Measurements from ENCODE around the gene OR11G2. TPM values are rescaled to one million over a fixed set of nuclear protein-coding genes. Genes with fewer than 3 reads are reported as not detected.
"Not testable (repeated sequence)": the region's sequence is repeated elsewhere in the genome, so short reads cannot be mapped to it uniquely, and the experiment has no call there.

The OR11G2 gene
- total and polyA plus RNA-seq, 8 donors = 0.06 TPM; not detected in 5

- H3K4me3 ChIP-seq = no peak overlapping the region
- H3K36me3 ChIP-seq = no peaks in the 10 kb centered on the region
- intact Hi-C loops (cut with DNase I) = no loop called here
- no peak overlapping the region for H3K27ac ChIP-seq
- ATAC-seq (no peak), DNase-seq (no peak)
- H3K9me3 ChIP-seq = no peaks in the 10 kb centered on the region
- no peak for TF ChIP-seq CTCF (IDR thresholded peaks at IDR 0.05)
- no peaks in the 10 kb centered on the region for H3K27me3 ChIP-seq
- no peaks in the 10 kb centered on the region for H3K4me1 ChIP-seq
These were observed 8.3 kb downstream of the OR11G2 start for GRCh38 chr14:20198991-20199390.

- no peaks in the 10 kb centered on the region for H3K27me3 ChIP-seq
- H3K4me3 ChIP-seq = no peak overlapping the region
- H3K27ac ChIP-seq = no peak overlapping the region
- ATAC-seq (no peak), DNase-seq (no peak)
- H3K9me3 ChIP-seq = no peaks in the 10 kb centered on the region
- H3K4me1 ChIP-seq = no peaks in the 10 kb centered on the region
- no peak for TF ChIP-seq CTCF (IDR thresholded peaks at IDR 0.05)
- intact Hi-C loops (cut with DNase I) = no loop called here
- no peaks in the 10 kb centered on the region for H3K36me3 ChIP-seq
These were observed 14.0 kb downstream of the OR11G2 start for GRCh38 chr14:20204721-20205120.

- intact Hi-C loops (cut with DNase I) = no loop called here
- Histone ChIP-seq H3K4me3 (no peak overlapping the region), H3K27ac (no peak overlapping the region), H3K27me3 (no peaks in the 10 kb centered on the region), H3K36me3 (no peaks in the 10 kb centered on the region), H3K9me3 (no peaks in the 10 kb centered on the region), H3K4me1 (no peaks in the 10 kb centered on the region)
- TF ChIP-seq CTCF (IDR thresholded peaks at IDR 0.05) = no peak
- no peak for ATAC-seq
- no peak for DNase-seq
These were observed 18.9 kb downstream of the OR11G2 start for GRCh38 chr14:20209595-20209994.

- DNase-seq; H3K4me3 ChIP-seq; ATAC-seq; H3K27ac ChIP-seq; H3K4me1 ChIP-seq; H3K9me3 ChIP-seq; H3K36me3 ChIP-seq; intact Hi-C loops (cut with DNase I); H3K27me3 ChIP-seq: not testable (repeated sequence)
These were observed 21.7 kb downstream of the OR11G2 start for GRCh38 chr14:20212406-20212805.

GRCh38 chr14:20215196-20215595 is 24.5 kb downstream of the OR11G2 start:
- TF ChIP-seq CTCF (IDR thresholded peaks at IDR 0.05) = no peak
- Histone ChIP-seq H3K9me3 (no peaks in the 10 kb centered on the region), H3K36me3 (no peaks in the 10 kb centered on the region), H3K4me3 (no peak overlapping the region), H3K27me3 (no peaks in the 10 kb centered on the region), H3K4me1 (no peaks in the 10 kb centered on the region), H3K27ac (no peak overlapping the region)
- intact Hi-C loops (cut with DNase I) = no loop called here
- no peak for DNase-seq
- no peak for ATAC-seq

GRCh38 chr14:20219033-20219432 is 28.3 kb downstream of the OR11G2 start:
- DNase-seq = no peak
- Histone ChIP-seq H3K4me3 (no peak overlapping the region), H3K36me3 (no peaks in the 10 kb centered on the region), H3K27me3 (no peaks in the 10 kb centered on the region), H3K9me3 (no peaks in the 10 kb centered on the region), H3K4me1 (no peaks in the 10 kb centered on the region), H3K27ac (no peak overlapping the region)
- intact Hi-C loops (cut with DNase I) = no loop called here
- no peak for ATAC-seq
- no peak for TF ChIP-seq CTCF (IDR thresholded peaks at IDR 0.05)
